Gastrocnemius medialis (tissue), 4 donors: ENCODE results near the gene TRAK1. TPM values are rescaled to one million over a fixed set of nuclear protein-coding genes. Genes with fewer than 3 reads are reported as not detected.
A peak's percentile ranks its signal among the peaks of the same experiment; 100 is the strongest.

ENCODE experiments used
- ATAC-seq, 2 donors: fragments of 150-250 bp; one replicate each; pipeline ENCODE4 v1.9.1; 2016
- DNase-seq, 2 donors: peaks; one replicate each; pipeline ENCODE4 v3.0.0-alpha.2; 2019
- H3K27ac ChIP-seq, 4 donors: fragments of 200-600 bp; sonication (generic); 1 replicate in 1 of 4; 2 replicates in 3 of 4; pipeline ENCODE4 v1.5.1; 2016 to 2018; ENCODE audit warnings: mild to moderate bottlenecking in 2 of 4, moderate library complexity in 1 of 4
- H3K27me3 ChIP-seq, 3 donors: fragments of 200-600 bp; sonication (generic) in 2 of 3; 1 replicate in 1 of 3; 2 replicates in 2 of 3; pipeline versions ENCODE4 v1.5.1 to v1.6.0; 2016 to 2019; ENCODE audit warnings: mild to moderate bottlenecking in 1 of 3, moderate library complexity in 1 of 3
- H3K36me3 ChIP-seq, 2 donors: fragments of 200-600 bp; sonication (generic) in 1 of 2; one replicate each; pipeline ENCODE4 v1.5.1; 2017 to 2018
- H3K4me1 ChIP-seq, 2 donors: fragments of 200-600 bp; sonication (generic) in 1 of 2; one replicate each; pipeline ENCODE4 v1.5.1; 2016 to 2017; ENCODE audit warnings: mild to moderate bottlenecking in 2 of 2
- H3K4me3 ChIP-seq, 4 donors: fragments of 200-600 bp; sonication (generic) in 3 of 4; 1 replicate in 1 of 4; 2 replicates in 3 of 4; pipeline ENCODE4 v1.5.1; 2016 to 2019; ENCODE audit warnings: mild to moderate bottlenecking in 2 of 4
- H3K9me3 ChIP-seq, 3 donors: fragments of 200-600 bp; sonication (generic) in 2 of 3; 1 replicate in 1 of 3; 2 replicates in 2 of 3; pipeline ENCODE4 v1.5.1; 2016 to 2019
- POLR2A ChIP-seq, 2 donors: fragments of 450-650 bp; IDR thresholded peaks; one replicate each; pipeline ENCODE4 v1.6.1; 2017; ENCODE audit warnings: antibody characterized with exemption in 2 of 2, mild to moderate bottlenecking in 2 of 2, moderate library complexity in 2 of 2
- in situ Hi-C, 4 donors: fragments of 200-750 bp; cut with MboI; loops; one replicate each; pipeline versions ENCODE4 v1.15.0 to v1.8.0; 2017; ENCODE audit warnings: low sequenced_read_pairs in 4 of 4
- intact Hi-C: fragments of 100-400 bp; cut with DNase I; formaldehyde crosslinking; loops from one replicate; pipeline ENCODE4 v1.15.1; 2023; ENCODE audit warnings: low total_unique reads
- total RNA-seq, 4 donors: library from RNA; depleted of rRNA; stranded (reverse); fragments of >200 nt; gene quantifications; one replicate each; pipeline versions ENCODE4 v1.1.0 to v1.2.3, GENCODE V29; 2016
- TF ChIP-seq, protein P1 (sequence below), 5 experiments: fragments of 450-650 bp in 3 of 5; fragments of 200-600 bp in 2 of 5; sonication (generic) in 2 of 5; IDR thresholded peaks in 4 of 5; conservative IDR thresholded peaks in 1 of 5; 1 replicate in 4 of 5; 2 replicates in 1 of 5; pipeline ENCODE4 v1.5.1; 2016 to 2019; ENCODE audit warnings: antibody characterized with exemption in 5 of 5, mild to moderate bottlenecking in 3 of 5, moderate library complexity in 3 of 5

The TRAK1 gene
- total RNA-seq, 4 donors from 2014 or later = 59.5 to 109 (median 98.6) TPM

GRCh38 chr3:42169579-42170120, 78.5 kb downstream of the TRAK1 start:
- Histone ChIP-seq H3K4me1 (peaks cover 63 to 64% of the 10 kb centered on the region in 2 donors), H3K4me3 (no peak overlapping the region), H3K27me3 (no peaks in the 10 kb centered on the region), H3K36me3 (no peaks in the 10 kb centered on the region), H3K27ac (peak overlapping the region; percentile 44 to 54 (median 46)), H3K9me3 (no peaks in the 10 kb centered on the region)
- DNase-seq (no peak), ATAC-seq (no peak)
- intact Hi-C loops = no loop called here
- in situ Hi-C loops = no loop called here
- no peak for TF ChIP-seq POLR2A (IDR thresholded peaks at IDR 0.05)
- TF ChIP-seq, protein P1, sequence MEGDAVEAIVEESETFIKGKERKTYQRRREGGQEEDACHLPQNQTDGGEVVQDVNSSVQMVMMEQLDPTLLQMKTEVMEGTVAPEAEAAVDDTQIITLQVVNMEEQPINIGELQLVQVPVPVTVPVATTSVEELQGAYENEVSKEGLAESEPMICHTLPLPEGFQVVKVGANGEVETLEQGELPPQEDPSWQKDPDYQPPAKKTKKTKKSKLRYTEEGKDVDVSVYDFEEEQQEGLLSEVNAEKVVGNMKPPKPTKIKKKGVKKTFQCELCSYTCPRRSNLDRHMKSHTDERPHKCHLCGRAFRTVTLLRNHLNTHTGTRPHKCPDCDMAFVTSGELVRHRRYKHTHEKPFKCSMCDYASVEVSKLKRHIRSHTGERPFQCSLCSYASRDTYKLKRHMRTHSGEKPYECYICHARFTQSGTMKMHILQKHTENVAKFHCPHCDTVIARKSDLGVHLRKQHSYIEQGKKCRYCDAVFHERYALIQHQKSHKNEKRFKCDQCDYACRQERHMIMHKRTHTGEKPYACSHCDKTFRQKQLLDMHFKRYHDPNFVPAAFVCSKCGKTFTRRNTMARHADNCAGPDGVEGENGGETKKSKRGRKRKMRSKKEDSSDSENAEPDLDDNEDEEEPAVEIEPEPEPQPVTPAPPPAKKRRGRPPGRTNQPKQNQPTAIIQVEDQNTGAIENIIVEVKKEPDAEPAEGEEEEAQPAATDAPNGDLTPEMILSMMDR (IDR thresholded peaks at IDR 0.05 in 4 of 5, conservative IDR thresholded peaks at IDR 0.05 in 1 of 5) = no peak

GRCh38 chr3:42172047-42172654, 81.0 kb downstream of the TRAK1 start:
- no peak for ATAC-seq

DNA sequence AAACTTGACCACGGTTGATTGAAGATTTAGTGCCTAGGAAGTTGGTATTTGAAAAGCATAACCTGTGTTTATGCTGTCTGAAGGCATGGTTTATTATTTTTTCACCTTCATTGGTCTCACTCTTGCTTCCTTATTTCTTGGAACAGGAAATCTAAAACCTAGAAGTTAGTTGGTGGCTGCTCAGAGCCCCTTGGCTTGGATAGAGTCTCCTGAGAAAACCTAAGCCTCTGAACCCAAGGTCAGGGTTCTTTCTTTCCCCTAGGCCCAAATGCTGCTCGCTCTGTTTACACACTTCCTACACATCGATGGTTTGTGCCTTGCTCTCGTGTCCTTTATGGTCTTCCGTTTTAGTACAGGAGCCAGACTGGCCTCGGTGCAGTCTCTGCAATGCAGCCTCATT, 82.2 kb downstream of the TRAK1 start:
- ATAC-seq = no peak
- Histone ChIP-seq H3K4me1 (peaks cover 74 to 77% of the 10 kb centered on the region in 2 donors), H3K27me3 (no peaks in the 10 kb centered on the region), H3K27ac (peak overlapping the region in 2 of 4 donors; percentile 60 to 61), H3K4me3 (no peak overlapping the region), H3K9me3 (no peaks in the 10 kb centered on the region), H3K36me3 (no peaks in the 10 kb centered on the region)
- intact Hi-C loops (loop anchor here (2.0 kb wide), 1 partner anchor 23 kb away; no protein-coding TSS in a partner anchor), in situ Hi-C loops (no loop called here)
- DNase-seq = no peak
- TF ChIP-seq, protein P1 (IDR thresholded peaks at IDR 0.05 in 4 of 5, conservative IDR thresholded peaks at IDR 0.05 in 1 of 5) = no peak
- TF ChIP-seq POLR2A (IDR thresholded peaks at IDR 0.05) = no peak

More at GRCh38 chr3:42172047-42172654, 81.0 kb downstream of the TRAK1 start:
- Histone ChIP-seq H3K9me3 (no peaks in the 10 kb centered on the region), H3K27ac (peak overlapping the region in 2 of 4 donors; percentile 60 to 61), H3K36me3 (no peaks in the 10 kb centered on the region), H3K27me3 (no peaks in the 10 kb centered on the region), H3K4me3 (no peak overlapping the region), H3K4me1 (peaks cover 72 to 73% of the 10 kb centered on the region in 2 donors)
- no peak for DNase-seq
- TF ChIP-seq, protein P1 (IDR thresholded peaks at IDR 0.05 in 4 of 5, conservative IDR thresholded peaks at IDR 0.05 in 1 of 5) = no peak
- no peak for TF ChIP-seq POLR2A (IDR thresholded peaks at IDR 0.05)
- in situ Hi-C loops (no loop called here), intact Hi-C loops (loop anchor here (2.0 kb wide), 1 partner anchor 21 kb away; no protein-coding TSS in a partner anchor)

GRCh38 chr3:42174679-42175385, 83.7 kb downstream of the TRAK1 start:
- TF ChIP-seq POLR2A (IDR thresholded peaks at IDR 0.05) = no peak
- TF ChIP-seq, protein P1 (IDR thresholded peaks at IDR 0.05 in 4 of 5, conservative IDR thresholded peaks at IDR 0.05 in 1 of 5) = no peak
- in situ Hi-C loops = loop anchor here in 2 of 4 donors (25.0 kb wide), 1 partner anchor 163 kb away; no protein-coding TSS in a partner anchor
- DNase-seq (no peak), ATAC-seq (no peak)
- Histone ChIP-seq H3K27me3 (no peaks in the 10 kb centered on the region), H3K9me3 (no peaks in the 10 kb centered on the region), H3K27ac (peak overlapping the region; percentile 81 to 89 (median 86)), H3K4me3 (no peak overlapping the region), H3K4me1 (peaks cover 77 to 79% of the 10 kb centered on the region in 2 donors), H3K36me3 (no peaks in the 10 kb centered on the region)
- intact Hi-C loops = loop anchor here (5.0 kb wide), 1 partner anchor 153 kb away; no protein-coding TSS in a partner anchor
